HG03196 (cell line): ENCODE measurements around the gene GLO1.
A peak's percentile ranks its signal among the peaks of the same experiment; 100 is the strongest.

ENCODE experiments used
- ATAC-seq: cut with Tn5 transposase; IDR thresholded peaks from one replicate; pipeline ENCODE4 v1.9.1; 2021; ENCODE audit not compliant: unreplicated experiment

Gene GLO1

GRCh38 chr6:38673397-38674165 lies 29.4 kb downstream of the GLO1 start:
- ATAC-seq, result no peak

GRCh38 chr6:38671885-38672467 lies 31.0 kb downstream of the GLO1 start:
- ATAC-seq, result peak; percentile 84

- ATAC-seq, result no peak
These were observed 44.4 kb downstream of the GLO1 start for GRCh38 chr6:38658418-38659167.

GRCh38 chr6:38656896-38657295 lies 46.0 kb downstream of the GLO1 start:
- no peak for ATAC-seq

GRCh38 chr6:38654263-38654662 lies 48.7 kb downstream of the GLO1 start:
- no peak for ATAC-seq

- ATAC-seq, result no peak
These were observed 51.7 kb downstream of the GLO1 start for GRCh38 chr6:38651121-38651784.

- ATAC-seq, result no peak
These were observed 52.7 kb downstream of the GLO1 start for GRCh38 chr6:38650207-38650752.

GRCh38 chr6:38649744-38650143 lies 53.2 kb downstream of the GLO1 start:
- ATAC-seq, result no peak

GRCh38 chr6:38648629-38649028 lies 54.3 kb downstream of the GLO1 start:
- ATAC-seq, result no peak

- ATAC-seq, result no peak
These were observed 56.6 kb downstream of the GLO1 start for GRCh38 chr6:38646166-38646878.

GRCh38 chr6:38644951-38645350 lies 58.0 kb downstream of the GLO1 start:
- no peak for ATAC-seq

- ATAC-seq, result no peak
These were observed 62.6 kb downstream of the GLO1 start for GRCh38 chr6:38640216-38640909.

- ATAC-seq, result peak; percentile 77
These were observed 63.3 kb downstream of the GLO1 start, which contains the start of gene BTBD9 for GRCh38 chr6:38639498-38640215. Gene BTBD9, minus strand, starts transcription at chr6:38639929.

GRCh38 chr6:38638941-38639497 lies 63.9 kb downstream of the GLO1 start:
- peak; percentile 33 for ATAC-seq

GRCh38 chr6:38637756-38638155 lies 65.2 kb downstream of the GLO1 start:
- no peak for ATAC-seq

- no peak for ATAC-seq
These were observed 66.9 kb downstream of the GLO1 start for GRCh38 chr6:38636027-38636426.

- no peak for ATAC-seq
These were observed 68.4 kb downstream of the GLO1 start for GRCh38 chr6:38634518-38634917.

- no peak for ATAC-seq
These were observed 70.5 kb downstream of the GLO1 start for GRCh38 chr6:38632490-38632889.
